GM23338 (cell line): ENCODE results near the gene FAM13A. TPM values are rescaled to one million over a fixed set of nuclear protein-coding genes. Genes with fewer than 3 reads are reported as not detected.

ENCODE experiments used
- ATAC-seq: fragments of 200-7000 bp; cut with Tn5 transposase; 3 replicates; pipeline ENCODE4 v1.9.1; 2020
- DNase-seq: peaks from one replicate; pipeline ENCODE4 v3.0.0-alpha.2; 2015; ENCODE audit warnings: low spot score
- H2AFZ ChIP-seq: fragments of 200-600 bp; sonication (generic); 2 replicates; pipeline ENCODE4 v1.8.0; 2016; ENCODE audit warnings: antibody characterized with exemption, mild to moderate bottlenecking, moderate library complexity
- H3F3A ChIP-seq: fragments of 200-600 bp; sonication (generic); replicated peaks from 2 replicates; pipeline ENCODE4 v1.8.0; 2017; ENCODE audit warnings: antibody characterized with exemption, mixed run types, low read depth
- H3K27ac ChIP-seq: fragments of 200-600 bp; sonication (generic); 2 replicates; pipeline ENCODE4 v1.6.1; 2016; ENCODE audit warnings: low read depth
- H3K27me3 ChIP-seq: fragments of 200-600 bp; sonication (generic); 2 replicates; pipeline ENCODE4 v1.8.0; 2016; ENCODE audit warnings: mild to moderate bottlenecking, mixed run types, moderate library complexity; ENCODE audit not compliant: insufficient read depth
- H3K36me3 ChIP-seq: fragments of 200-600 bp; sonication (generic); 2 replicates; pipeline ENCODE4 v1.8.0; 2016; ENCODE audit warnings: mild to moderate bottlenecking; ENCODE audit not compliant: insufficient read depth
- H3K4me1 ChIP-seq: fragments of 200-600 bp; sonication (generic); 2 replicates; pipeline ENCODE4 v1.8.0; 2016; ENCODE audit warnings: mild to moderate bottlenecking, moderate library complexity; ENCODE audit not compliant: insufficient read depth
- H3K4me2 ChIP-seq: fragments of 200-600 bp; sonication (generic); 2 replicates; pipeline ENCODE4 v1.7.1; 2017; ENCODE audit warnings: mixed run types
- H3K4me3 ChIP-seq: fragments of 200-600 bp; sonication (generic); 2 replicates; pipeline ENCODE4 v1.6.1; 2016; ENCODE audit warnings: mixed run types
- H3K79me2 ChIP-seq: fragments of 200-600 bp; sonication (generic); replicated peaks from 2 replicates; pipeline ENCODE4 v1.8.0; 2017; ENCODE audit warnings: mild to moderate bottlenecking; ENCODE audit not compliant: insufficient read depth
- H3K9me2 ChIP-seq: fragments of 200-600 bp; sonication (generic); 2 replicates; pipeline ENCODE4 v1.8.0; 2017; ENCODE audit not compliant: insufficient read depth
- H4K20me1 ChIP-seq: fragments of 200-600 bp; sonication (generic); replicated peaks from 2 replicates; pipeline ENCODE4 v1.8.0; 2017; ENCODE audit warnings: mild to moderate bottlenecking; ENCODE audit not compliant: insufficient read depth
- H3K27ac Mint-ChIP-seq: 2 replicates; pipeline ENCODE4 v1.8.0; 2020; ENCODE audit warnings: inconsistent platforms, mild to moderate bottlenecking, moderate library complexity, mixed read lengths
- H3K27me3 Mint-ChIP-seq: 3 replicates; pipeline ENCODE4 v1.8.0; 2022; ENCODE audit warnings: low read depth, mild to moderate bottlenecking, moderate library complexity, mixed read lengths, inconsistent platforms; ENCODE audit not compliant: insufficient read depth, poor library complexity
- H3K36me3 Mint-ChIP-seq: 3 replicates; pipeline ENCODE4 v1.8.0; 2021; ENCODE audit warnings: low read depth, mild to moderate bottlenecking, inconsistent platforms, moderate library complexity, mixed read lengths
- H3K4me1 Mint-ChIP-seq: 3 replicates; pipeline ENCODE4 v1.8.0; 2020; ENCODE audit warnings: mild to moderate bottlenecking, inconsistent platforms, mixed read lengths
- H3K4me3 Mint-ChIP-seq: 3 replicates; pipeline ENCODE4 v1.8.0; 2021; ENCODE audit warnings: moderate library complexity, mild to moderate bottlenecking, inconsistent platforms, mixed read lengths
- H3K9me3 Mint-ChIP-seq: 3 replicates; pipeline ENCODE4 v1.8.0; 2020; ENCODE audit warnings: moderate library complexity, mild to moderate bottlenecking, inconsistent platforms, mixed read lengths
- CREB1 ChIP-seq: fragments of 250-450 bp; sonication (Bioruptor Pico); IDR thresholded peaks from 2 replicates; pipeline ENCODE4 v1.5.0; 2020; ENCODE audit warnings: low read depth, mild to moderate bottlenecking, moderate library complexity
- CTCF ChIP-seq, 2 experiments: fragments of 200-600 bp in 1 of 2; sonication (generic) in 1 of 2; conservative IDR thresholded peaks; 2 replicates each; pipeline versions ENCODE4 v1.5.1 to v1.6.1; 2016 to 2017; ENCODE audit warnings: antibody characterized with exemption in 2 of 2, low read depth in 2 of 2, mild to moderate bottlenecking in 2 of 2, moderate library complexity in 1 of 2
- ETS1 ChIP-seq: IDR thresholded peaks from 2 replicates; pipeline ENCODE4 v1.6.1; 2016; ENCODE audit warnings: antibody characterized with exemption
- EZH2 ChIP-seq: fragments of 200-600 bp; sonication (generic); IDR thresholded peaks from one replicate; pipeline ENCODE4 v1.8.0; 2017; ENCODE audit warnings: antibody characterized with exemption, mild to moderate bottlenecking, low read depth; ENCODE audit not compliant: unreplicated experiment
- EZH2phosphoT487 ChIP-seq: fragments of 200-600 bp; sonication (generic); IDR thresholded peaks from one replicate; pipeline ENCODE4 v1.8.1; 2018; ENCODE audit warnings: antibody characterized with exemption; ENCODE audit not compliant: unreplicated experiment
- JUNB ChIP-seq: IDR thresholded peaks from one replicate; pipeline ENCODE4 v1.6.1; 2016; ENCODE audit warnings: antibody characterized with exemption; ENCODE audit not compliant: unreplicated experiment
- NANOG ChIP-seq: IDR thresholded peaks from 2 replicates; pipeline ENCODE4 v1.6.1; 2016; ENCODE audit warnings: antibody characterized with exemption, borderline replicate concordance
- POLR2AphosphoS5 ChIP-seq: IDR thresholded peaks from 2 replicates; pipeline ENCODE4 v1.6.1; 2016; ENCODE audit warnings: antibody characterized with exemption, low read depth
- REST ChIP-seq: IDR thresholded peaks from one replicate; pipeline ENCODE4 v1.6.1; 2018; ENCODE audit warnings: antibody characterized with exemption; ENCODE audit not compliant: unreplicated experiment
- STAT1 ChIP-seq: IDR thresholded peaks from one replicate; pipeline ENCODE4 v1.6.1; 2016; ENCODE audit warnings: antibody characterized with exemption; ENCODE audit not compliant: unreplicated experiment
- ZNF114 ChIP-seq: fragments of 250-450 bp; sonication (Bioruptor Pico); IDR thresholded peaks from 2 replicates; pipeline ENCODE4 v1.5.0; 2020; ENCODE audit warnings: mild to moderate bottlenecking, moderate library complexity
- ZNF331 ChIP-seq: fragments of 250-450 bp; sonication (Bioruptor Pico); IDR thresholded peaks from 2 replicates; pipeline ENCODE4 v1.5.0; 2020; ENCODE audit warnings: low read depth, mild to moderate bottlenecking, moderate library complexity
- ZNF462 ChIP-seq: fragments of 250-450 bp; sonication (Bioruptor Pico); IDR thresholded peaks from 2 replicates; pipeline ENCODE4 v1.5.0; 2020; ENCODE audit warnings: mild to moderate bottlenecking, moderate library complexity
- polyA plus RNA-seq: library from polyadenylated mRNA; unstranded; fragments of >200 nt; fragmentation: Nextera tagmentation; extraction: Ambion mirVana; gene quantifications from 2 replicates; pipeline ENCODE4 v1.2.1, GENCODE V29; 2016
- total RNA-seq: library from RNA; depleted of rRNA; stranded (reverse); fragments of >200 nt; shearing (Covaris generic); gene quantifications from 2 replicates; pipeline ENCODE4 v1.2.3, GENCODE V29; 2014

Gene FAM13A
- total and polyA plus RNA-seq, 2 experiments from 2014 or later, result 13.9 to 28.4 TPM

- Histone ChIP-seq H3K27me3 (no peaks in the 10 kb centered on the region), H2AFZ (no peak overlapping the region), H3K36me3 (no peaks in the 10 kb centered on the region), H3K27ac (no peak overlapping the region), H4K20me1 (no peaks in the 10 kb centered on the region), H3F3A (no peaks in the 10 kb centered on the region), H3K79me2 (no peaks in the 10 kb centered on the region), H3K9me2 (no peaks in the 10 kb centered on the region), H3K4me3 (no peak overlapping the region), H3K4me2 (no peak overlapping the region), H3K4me1 (no peaks in the 10 kb centered on the region)
- peaks cover 2% of the 10 kb centered on the region for H3K27me3 Mint-ChIP-seq
- no peaks in the 10 kb centered on the region for H3K9me3 Mint-ChIP-seq
- H3K27ac Mint-ChIP-seq, result no peak overlapping the region
- TF ChIP-seq EZH2phosphoT487, result no peak
- TF ChIP-seq JUNB, result no peak
- no peak for TF ChIP-seq ZNF114
- TF ChIP-seq ZNF462 (CRISPR knock-in tag), result no peak
- no peak for TF ChIP-seq NANOG
- no peak for TF ChIP-seq POLR2AphosphoS5
- TF ChIP-seq ETS1, result no peak
- TF ChIP-seq REST, result no peak
- TF ChIP-seq CTCF (conservative IDR thresholded peaks at IDR 0.05; ENCODE audit: low read depth in 2 of 2), result no peak
- no peak for TF ChIP-seq EZH2
- TF ChIP-seq STAT1, result no peak
- TF ChIP-seq ZNF331 (CRISPR knock-in tag), result no peak
- no peak for TF ChIP-seq CREB1 (CRISPR knock-in tag)
- peaks cover under 1% of the 10 kb centered on the region; the same call in 1 of the 3 replicates for H3K4me1 Mint-ChIP-seq
- H3K4me3 Mint-ChIP-seq, result no peak overlapping the region
- ATAC-seq (no peak), DNase-seq (no peak)
- H3K36me3 Mint-ChIP-seq, result peaks cover 11% of the 10 kb centered on the region; the same call in 2 of the 3 replicates
These were observed 325.6 kb downstream of the FAM13A start for GRCh38 chr4:88731381-88731780.
